Vagina (tissue), 2 donors: ENCODE data around the gene HDHD3.
"Not testable (repeated sequence)": the region's sequence is repeated elsewhere in the genome, so short reads cannot be mapped to it uniquely, and the experiment has no call there.

Experiments used
- POLR2A ChIP-seq, 2 donors: fragments of 450-650 bp; IDR thresholded peaks; one replicate each; pipeline ENCODE4 v1.6.1; 2017; ENCODE audit warnings: antibody characterized with exemption in 2 of 2, mild to moderate bottlenecking in 2 of 2, moderate library complexity in 2 of 2
- TF ChIP-seq, protein P1 (sequence below), 3 experiments: fragments of 450-650 bp in 2 of 3; fragments of 200-600 bp in 1 of 3; sonication (generic) in 1 of 3; IDR thresholded peaks; one replicate each; pipeline ENCODE4 v1.5.1; 2017 to 2019; ENCODE audit warnings: antibody characterized with exemption in 3 of 3, mild to moderate bottlenecking in 2 of 3, moderate library complexity in 2 of 3

DNA sequence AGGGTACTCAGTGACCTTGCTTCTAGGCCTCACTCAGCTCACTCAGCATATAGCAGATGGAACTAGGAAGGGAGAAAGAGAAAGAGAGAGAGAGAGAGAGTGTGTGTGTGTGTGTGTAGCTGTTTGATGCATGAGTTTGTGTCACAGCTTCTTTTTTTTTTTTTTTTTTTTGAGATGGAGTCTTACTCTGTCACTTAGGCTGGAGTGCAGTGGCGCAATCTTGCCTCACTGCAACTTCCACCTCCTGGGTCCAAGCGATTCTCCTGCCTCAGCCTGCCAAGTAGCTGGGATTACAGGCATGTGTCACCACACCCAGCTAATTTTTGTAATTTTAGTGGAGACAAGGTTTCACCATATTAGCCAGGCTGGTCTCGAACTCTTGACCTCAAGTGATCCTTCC, 11.1 kb downstream of the HDHD3 start:
- TF ChIP-seq, protein P1, sequence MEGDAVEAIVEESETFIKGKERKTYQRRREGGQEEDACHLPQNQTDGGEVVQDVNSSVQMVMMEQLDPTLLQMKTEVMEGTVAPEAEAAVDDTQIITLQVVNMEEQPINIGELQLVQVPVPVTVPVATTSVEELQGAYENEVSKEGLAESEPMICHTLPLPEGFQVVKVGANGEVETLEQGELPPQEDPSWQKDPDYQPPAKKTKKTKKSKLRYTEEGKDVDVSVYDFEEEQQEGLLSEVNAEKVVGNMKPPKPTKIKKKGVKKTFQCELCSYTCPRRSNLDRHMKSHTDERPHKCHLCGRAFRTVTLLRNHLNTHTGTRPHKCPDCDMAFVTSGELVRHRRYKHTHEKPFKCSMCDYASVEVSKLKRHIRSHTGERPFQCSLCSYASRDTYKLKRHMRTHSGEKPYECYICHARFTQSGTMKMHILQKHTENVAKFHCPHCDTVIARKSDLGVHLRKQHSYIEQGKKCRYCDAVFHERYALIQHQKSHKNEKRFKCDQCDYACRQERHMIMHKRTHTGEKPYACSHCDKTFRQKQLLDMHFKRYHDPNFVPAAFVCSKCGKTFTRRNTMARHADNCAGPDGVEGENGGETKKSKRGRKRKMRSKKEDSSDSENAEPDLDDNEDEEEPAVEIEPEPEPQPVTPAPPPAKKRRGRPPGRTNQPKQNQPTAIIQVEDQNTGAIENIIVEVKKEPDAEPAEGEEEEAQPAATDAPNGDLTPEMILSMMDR (IDR thresholded peaks at IDR 0.05), result not testable (repeated sequence)
- not testable (repeated sequence) for TF ChIP-seq POLR2A (IDR thresholded peaks at IDR 0.05)
